SK-N-SH (cell line): ENCODE results near the gene DUOXA2. TPM values are rescaled to one million over a fixed set of nuclear protein-coding genes. Genes with fewer than 3 reads are reported as not detected.
A peak's percentile ranks its signal among the peaks of the same experiment; 100 is the strongest.

Experiments
- CTCF ChIA-PET: fragments of 300-600, 350-600 bp; formaldehyde crosslinking; extraction: SDS; loops from one replicate; lab custom pipeline; 2021; lab: Yijun Ruan, JAX
- POLR2A ChIA-PET: fragments of 350-600 bp; sonication (Branson Sonifier 250); formaldehyde crosslinking; extraction: SDS; loops from one replicate; lab custom pipeline; 2020; ENCODE audit warnings: antibody characterized with exemption, inconsistent platforms; lab: Yijun Ruan, JAX
- DNase-seq: peaks from one replicate; pipeline ENCODE4 v3.0.0; 2012
- H2AFZ ChIP-seq: fragments of 200-600 bp; sonication (generic); 2 replicates; pipeline ENCODE4 v1.8.1; 2016; ENCODE audit warnings: antibody characterized with exemption, mild to moderate bottlenecking, low read depth
- H3F3A ChIP-seq: fragments of 200-600 bp; sonication (generic); replicated peaks from 2 replicates; pipeline ENCODE3; 2016; ENCODE audit warnings: antibody characterized with exemption, mild to moderate bottlenecking; ENCODE audit not compliant: insufficient read depth
- H3K27ac ChIP-seq, 2 experiments: fragments of 200-500 bp in 1 of 2; fragments of 200-600 bp in 1 of 2; sonication (Bioruptor generic) in 1 of 2; sonication (generic), shearing (Covaris generic) in 1 of 2; 2 replicates each; pipeline versions ENCODE4 v1.5.1 to v1.6.1; 2014 to 2016; ENCODE audit warnings: low read depth in 2 of 2, inconsistent platforms in 1 of 2, low read length in 1 of 2, mild to moderate bottlenecking in 1 of 2, mixed read lengths in 1 of 2
- H3K27me3 ChIP-seq: fragments of 200-600 bp; sonication (generic), shearing (Covaris generic); 2 replicates; pipeline ENCODE4 v1.6.1; 2016; ENCODE audit warnings: mixed run types; ENCODE audit not compliant: insufficient read depth
- H3K36me3 ChIP-seq, 2 experiments: fragments of 200-500 bp in 1 of 2; fragments of 200-600 bp in 1 of 2; sonication (Bioruptor generic) in 1 of 2; sonication (generic) in 1 of 2; replicated peaks in 1 of 2; 2 replicates each; pipeline versions ENCODE3 to v1.5.1; 2014 to 2016; ENCODE audit warnings: low read length in 1 of 2, mild to moderate bottlenecking in 1 of 2; ENCODE audit not compliant: insufficient read depth in 2 of 2, control insufficient read depth in 1 of 2
- H3K4me1 ChIP-seq, 2 experiments: fragments of 200-500 bp in 1 of 2; fragments of 200-600 bp in 1 of 2; sonication (Bioruptor generic) in 1 of 2; sonication (generic), shearing (Covaris generic) in 1 of 2; 2 replicates each; pipeline versions ENCODE4 v1.5.1 to v1.6.1; 2014 to 2016; ENCODE audit warnings: low read depth in 1 of 2, low read length in 1 of 2, mixed run types in 1 of 2; ENCODE audit not compliant: insufficient read depth in 2 of 2, control insufficient read depth in 1 of 2
- H3K4me2 ChIP-seq: fragments of 200-600 bp; sonication (generic), shearing (Covaris generic); 2 replicates; pipeline ENCODE4 v1.6.1; 2017; ENCODE audit warnings: mixed run types
- H3K4me3 ChIP-seq, 2 experiments: fragments of 200-500 bp in 1 of 2; fragments of 200-600 bp in 1 of 2; sonication (Bioruptor generic) in 1 of 2; sonication (generic), shearing (Covaris generic) in 1 of 2; 2 replicates each; pipeline versions ENCODE4 v1.5.1 to v1.8.1; 2014 to 2016; ENCODE audit warnings: low read depth in 2 of 2, inconsistent platforms in 1 of 2, low read length in 1 of 2, mild to moderate bottlenecking in 1 of 2, mixed read lengths in 1 of 2, moderate library complexity in 1 of 2
- H3K79me2 ChIP-seq: fragments of 200-600 bp; sonication (generic); 2 replicates; pipeline ENCODE4 v1.8.1; 2017; ENCODE audit warnings: mild to moderate bottlenecking; ENCODE audit not compliant: insufficient read depth
- H3K9ac ChIP-seq: fragments of 200-600 bp; sonication (generic); 2 replicates; pipeline ENCODE4 v1.6.1; 2017; ENCODE audit warnings: mixed run types
- H3K9me2 ChIP-seq: fragments of 200-600 bp; sonication (generic); 2 replicates; pipeline ENCODE4 v1.6.1; 2017; ENCODE audit warnings: mixed run types
- H3K9me3 ChIP-seq: fragments of 200-600 bp; sonication (generic); 2 replicates; pipeline ENCODE4 v1.6.1; 2017; ENCODE audit warnings: mixed run types, mild to moderate bottlenecking, moderate library complexity
- H4K20me1 ChIP-seq: fragments of 200-600 bp; sonication (generic); 2 replicates; pipeline ENCODE4 v1.6.1; 2017; ENCODE audit warnings: mild to moderate bottlenecking, mixed run types; ENCODE audit not compliant: insufficient read depth
- CTCF ChIP-seq: fragments of 200-600 bp; sonication (generic); IDR thresholded peaks from 2 replicates; pipeline ENCODE4 v1.6.1; 2017; ENCODE audit warnings: antibody characterized with exemption, mild to moderate bottlenecking, moderate library complexity
- FOSL2 ChIP-seq: IDR thresholded peaks from 2 replicates; pipeline ENCODE4 v1.4.0; 2012; ENCODE audit warnings: low read depth, mild to moderate bottlenecking, moderate library complexity, borderline replicate concordance
- GABPA ChIP-seq: IDR thresholded peaks from 2 replicates; pipeline ENCODE4 v1.4.0; 2012; ENCODE audit warnings: low read depth, mild to moderate bottlenecking
- JUND ChIP-seq: IDR thresholded peaks from 2 replicates; pipeline ENCODE4 v1.4.0; 2012
- MAX ChIP-seq: IDR thresholded peaks from 2 replicates; pipeline ENCODE4 v1.4.0; 2012; ENCODE audit warnings: low read depth
- MEF2A ChIP-seq: IDR thresholded peaks from 2 replicates; pipeline ENCODE4 v1.4.0; 2012; ENCODE audit warnings: low read depth, borderline replicate concordance
- ZBTB33 ChIP-seq: IDR thresholded peaks from 2 replicates; pipeline ENCODE4 v1.4.0; 2012; ENCODE audit warnings: low read depth, borderline replicate concordance
- WGBS: methylation state at CpG from one replicate; pipeline ENCODE4 v1.1.6; 2017; ENCODE audit warnings: low lambda C conversion rate; 5-methylcytosine and 5-hydroxymethylcytosine counted together
- polyA plus RNA-seq, 3 experiments: library from polyadenylated mRNA; depleted of rRNA; stranded (reverse); fragments of >200 nt; gene quantifications; 2 replicates each; pipeline ENCODE4 v1.2.3, GENCODE V29; 2012

Gene DUOXA2
- polyA plus RNA-seq, 1 of the 3 experiments (the other 2 are of a cell fraction) = not detected

- Histone ChIP-seq H3K9me2 (no peaks in the 10 kb centered on the region), H3K27me3 (peaks cover 10% of the 10 kb centered on the region; the same call in 1 of the 2 replicates), H3K4me2 (no peak overlapping the region), H4K20me1 (no peaks in the 10 kb centered on the region), H3K4me1 (peaks cover 6 to 8% of the 10 kb centered on the region in 2 experiments; a peak in 3 of 4 replicates), H3K4me3 (no peak overlapping the region), H3K9ac (no peak overlapping the region), H3K9me3 (no peaks in the 10 kb centered on the region), H2AFZ (no peak overlapping the region), H3F3A (no peaks in the 10 kb centered on the region), H3K27ac (no peak overlapping the region), H3K79me2 (no peaks in the 10 kb centered on the region), H3K36me3 (no peaks in the 10 kb centered on the region)
- CTCF ChIA-PET = interaction anchor here (0.6 to 1.6 kb wide), 7 partner anchors 9 to 152 kb away, joined by 3 to 5 read pairs (median 3); no protein-coding TSS in a partner anchor
- TF ChIP-seq GABPA (no peak), JUND (no peak)
- POLR2A ChIA-PET = interaction anchor here (0.6 kb wide), 1 partner anchor 65 kb away, joined by 5 read pairs; no protein-coding TSS in a partner anchor
- WGBS = 92% methylated on average over 3 of the region's 3 CpGs
- DNase-seq = no peak
These were observed 6.9 kb downstream of the DUOXA2 start for GRCh38 chr15:45121020-45121419.

- 61% methylated on average over 8 of the region's 9 CpGs for WGBS
- H3K79me2 ChIP-seq = no peaks in the 10 kb centered on the region
- H3K9me3 ChIP-seq = no peaks in the 10 kb centered on the region
- peak overlapping the region; percentile 14; the same call in 1 of the 2 replicates for H3K9ac ChIP-seq
- H3K4me2 ChIP-seq = peak overlapping the region; percentile 54; the same call in 1 of the 2 replicates
- peaks cover 10% of the 10 kb centered on the region; the same call in 1 of the 2 replicates for H3K27me3 ChIP-seq
- TF ChIP-seq FOSL2 = 0 out of 2 replicates have a peak, but pooled peaks have one; percentile 19
- TF ChIP-seq MEF2A = no peak
- no peak for TF ChIP-seq MAX
- no peak for TF ChIP-seq ZBTB33
- no peak for TF ChIP-seq CTCF
- CTCF ChIA-PET = interaction anchor here (0.6 to 1.7 kb wide), 6 partner anchors 9 to 336 kb away, joined by 3 to 6 read pairs (median 4); no protein-coding TSS in a partner anchor
- no peak overlapping the region for H3K27ac ChIP-seq
- no peaks in the 10 kb centered on the region for H3K9me2 ChIP-seq
- no peak for DNase-seq
- POLR2A ChIA-PET = interaction anchor here (0.6 kb wide), 1 partner anchor 64 kb away, joined by 5 read pairs; no protein-coding TSS in a partner anchor
- peak overlapping the region; percentile 64; the same call in 1 of the 2 replicates for H2AFZ ChIP-seq
- H4K20me1 ChIP-seq = no peaks in the 10 kb centered on the region
- H3K36me3 ChIP-seq = no peaks in the 10 kb centered on the region
- H3K4me1 ChIP-seq = peaks cover 6 to 8% of the 10 kb centered on the region in 2 experiments; a peak in 3 of 4 replicates
- H3K4me3 ChIP-seq = no peak overlapping the region
- no peaks in the 10 kb centered on the region for H3F3A ChIP-seq
These were observed 7.7 kb downstream of the DUOXA2 start for GRCh38 chr15:45121706-45122417.
